Raji (cell line): ENCODE results near the gene KPNA5.

Source experiments
- POLR2A ChIP-seq: IDR thresholded peaks from 2 replicates; pipeline ENCODE4 v1.6.1; 2011; ENCODE audit warnings: low read depth, low read length, control low read depth; ENCODE audit not compliant: insufficient read depth

Gene KPNA5

GRCh38 chr6:116766506-116767176, 85.6 kb downstream of the KPNA5 start:
- no peak for TF ChIP-seq POLR2A

DNA sequence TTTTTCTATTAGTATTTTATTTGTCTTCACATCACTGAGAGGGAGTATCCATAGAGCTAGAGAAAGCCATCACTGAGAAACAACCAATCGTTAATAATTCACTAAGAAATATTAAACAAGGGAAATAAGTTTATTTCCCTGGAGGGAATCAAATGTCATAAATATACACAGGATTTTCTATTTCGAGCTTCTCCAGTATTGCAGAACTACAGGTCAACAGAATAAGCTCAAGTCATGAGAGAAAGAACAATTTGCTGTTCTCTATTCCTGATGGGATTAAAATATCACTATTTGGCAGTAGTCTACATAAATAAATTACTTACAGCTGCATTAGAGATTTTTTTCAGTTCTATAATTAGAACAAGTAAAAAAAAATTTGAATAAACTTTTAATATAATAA, 86.7 kb downstream of the KPNA5 start:
- TF ChIP-seq POLR2A, result no peak

GRCh38 chr6:116772450-116772849, 91.4 kb downstream of the KPNA5 start:
- no peak for TF ChIP-seq POLR2A

- TF ChIP-seq POLR2A, result no peak
These were observed 92.9 kb downstream of the KPNA5 start for GRCh38 chr6:116773886-116774285.

DNA sequence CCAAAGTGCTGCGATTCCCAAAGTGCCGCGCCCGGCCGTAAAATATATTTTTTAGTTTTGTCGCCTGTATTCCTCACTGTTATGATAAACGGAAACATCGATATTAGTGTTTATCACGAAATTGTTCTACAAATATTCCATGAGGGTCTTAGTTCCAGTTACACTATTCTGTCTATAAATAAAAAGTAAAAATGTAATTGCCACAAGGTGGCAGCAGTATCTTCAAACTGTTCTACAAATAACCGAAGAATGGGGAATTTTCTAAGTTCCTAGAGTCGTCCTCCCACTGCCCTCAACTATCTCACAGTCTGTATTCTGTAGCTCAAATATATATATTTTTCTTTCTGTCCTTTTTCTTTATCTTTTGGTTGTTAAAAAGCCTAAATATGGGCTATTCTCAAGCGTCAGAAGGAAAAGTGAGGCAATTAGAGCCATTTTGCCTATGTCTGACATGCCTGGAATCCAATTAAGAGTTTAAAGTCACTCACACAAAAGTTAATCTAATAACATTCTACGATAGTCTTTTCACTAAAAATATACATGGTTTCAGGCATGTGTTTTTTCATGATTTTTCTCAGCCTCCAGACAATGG, 98.7 kb downstream of the KPNA5 start:
- no peak for TF ChIP-seq POLR2A

DNA sequence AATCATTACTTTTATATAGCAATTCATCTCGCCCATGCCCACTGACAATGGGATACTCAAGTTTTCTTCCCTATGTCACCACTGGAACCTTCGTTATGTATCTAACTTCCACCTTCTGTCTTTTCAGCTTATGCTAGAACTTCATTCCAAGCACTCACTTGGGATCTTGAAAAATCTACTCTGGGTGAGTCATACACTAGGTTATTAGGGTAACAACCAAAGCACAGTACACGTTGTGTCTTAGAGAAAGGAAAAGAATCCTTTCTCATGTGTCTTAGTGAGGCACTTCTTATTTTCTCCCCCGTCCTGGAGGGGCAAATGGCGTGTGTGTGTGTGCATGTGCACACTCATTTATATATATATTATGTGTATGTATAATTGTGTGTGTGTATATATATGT, 102.8 kb downstream of the KPNA5 start:
- no peak for TF ChIP-seq POLR2A
